NB4 (cell line): ENCODE results near the gene LAMTOR1.

Source experiments
- DNase-seq: peaks from one replicate; pipeline ENCODE4 v3.0.0; 2010; ENCODE audit warnings: low read depth
- H3K4me3 ChIP-seq: one replicate; pipeline ENCODE4 v1.5.1; 2011; ENCODE audit warnings: mild to moderate bottlenecking, low read depth, low read length, moderate library complexity
- CTCF ChIP-seq: IDR thresholded peaks from one replicate; pipeline ENCODE4 v1.5.1; 2012; ENCODE audit warnings: low read depth, low read length
- MAX ChIP-seq: IDR thresholded peaks from 2 replicates; pipeline ENCODE4 v1.6.1; 2011; ENCODE audit warnings: low read depth, low read length
- MYC ChIP-seq: IDR thresholded peaks from 2 replicates; pipeline ENCODE4 v1.6.1; 2011; ENCODE audit warnings: low read depth, low read length
- POLR2A ChIP-seq: IDR thresholded peaks from 2 replicates; pipeline ENCODE4 v1.6.1; 2011; ENCODE audit warnings: mild to moderate bottlenecking; ENCODE audit not compliant: insufficient read length; ENCODE audit errors: extremely low read depth

LAMTOR1 gene

GRCh38 chr11:72124046-72124445, 20.9 kb upstream of the LAMTOR1 start:
- no peak overlapping the region for H3K4me3 ChIP-seq
- DNase-seq, result no peak
- TF ChIP-seq MYC, result no peak
- TF ChIP-seq CTCF, result no peak
- TF ChIP-seq POLR2A, result no peak
- TF ChIP-seq MAX, result no peak

DNA sequence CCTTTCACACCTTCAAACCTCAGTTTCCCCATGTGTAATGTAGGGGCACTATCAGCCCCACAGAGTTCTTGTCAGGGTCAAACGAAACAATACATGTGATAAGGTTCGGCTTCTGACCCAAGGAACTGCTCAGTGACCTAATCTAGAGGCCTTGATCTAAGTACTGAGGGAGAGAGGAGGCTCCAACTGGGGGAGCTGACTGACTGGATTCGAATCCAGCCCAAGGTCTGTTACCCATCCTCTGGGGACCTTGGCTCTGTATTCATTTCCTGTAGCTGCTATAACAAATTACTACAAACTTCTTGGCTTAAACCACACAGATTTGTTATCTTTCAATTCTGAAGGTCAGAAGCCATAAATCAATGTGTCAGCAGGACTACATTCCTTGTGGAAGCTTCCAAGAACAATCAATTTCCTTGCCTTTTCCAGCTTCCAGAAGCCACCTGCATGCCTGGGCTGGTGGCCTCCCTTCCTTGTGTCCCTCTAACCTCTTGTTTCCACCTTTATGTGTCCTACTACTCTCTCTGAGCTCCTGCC, 20.1 kb upstream of the LAMTOR1 start:
- TF ChIP-seq MAX, result no peak
- TF ChIP-seq CTCF, result no peak
- TF ChIP-seq POLR2A, result no peak
- TF ChIP-seq MYC, result no peak
- no peak overlapping the region for H3K4me3 ChIP-seq
- DNase-seq, result no peak

GRCh38 chr11:72122607-72123006, 19.5 kb upstream of the LAMTOR1 start:
- DNase-seq, result no peak
- H3K4me3 ChIP-seq, result no peak overlapping the region

GRCh38 chr11:72120930-72121329, 17.8 kb upstream of the LAMTOR1 start:
- DNase-seq, result no peak
- TF ChIP-seq POLR2A (no peak), MAX (no peak), MYC (no peak), CTCF (no peak)
- H3K4me3 ChIP-seq, result no peak overlapping the region

More at GRCh38 chr11:72122607-72123006, 19.5 kb upstream of the LAMTOR1 start:
- TF ChIP-seq POLR2A (no peak), MYC (no peak), MAX (no peak), CTCF (no peak)

- DNase-seq, result peak; percentile 66
- peak; percentile 25; the same call in 1 of the 2 replicates for TF ChIP-seq MYC
- TF ChIP-seq POLR2A, result no peak
- H3K4me3 ChIP-seq, result no peak overlapping the region
Observed at GRCh38 chr11:72119198-72119597, 16.1 kb upstream of the LAMTOR1 start.

DNA sequence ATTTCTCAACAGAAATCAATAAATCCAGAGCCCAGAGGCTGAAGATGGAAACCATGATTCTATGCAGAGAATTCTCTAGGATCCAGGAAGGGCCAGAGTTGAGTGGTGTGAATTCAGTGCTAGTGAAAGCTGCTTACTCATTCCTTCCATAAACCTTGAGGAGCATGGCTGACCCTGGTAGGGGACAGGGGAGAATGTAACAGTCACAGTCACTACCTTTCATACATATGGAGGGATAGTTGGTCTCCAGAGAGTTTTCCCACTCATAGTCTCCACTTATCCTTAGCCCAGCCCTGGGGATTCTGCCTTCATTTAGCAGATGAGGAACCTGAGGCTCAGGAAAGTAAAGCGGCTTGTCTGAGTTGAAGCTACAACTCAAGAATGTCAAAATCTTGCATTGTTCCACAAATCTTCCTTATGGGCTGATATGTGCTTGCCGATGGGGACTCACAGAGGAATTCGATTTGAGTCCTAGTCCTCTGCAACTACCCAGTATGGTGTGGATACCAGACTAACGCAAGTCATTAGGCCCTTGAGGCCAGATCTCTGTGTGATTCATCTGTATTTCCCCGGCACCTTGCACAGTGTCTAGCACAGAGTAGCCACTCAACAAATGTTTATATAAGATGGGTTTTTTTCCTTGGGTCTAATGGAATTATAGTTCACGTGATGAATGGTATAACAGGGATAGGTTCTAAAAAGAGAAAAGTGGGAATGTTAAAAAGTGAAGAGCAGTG, 13.1 kb upstream of the LAMTOR1 start:
- H3K4me3 ChIP-seq, result no peak overlapping the region
- TF ChIP-seq POLR2A, result no peak
- no peak for TF ChIP-seq CTCF
- no peak for TF ChIP-seq MYC
- no peak for TF ChIP-seq MAX
- no peak for DNase-seq
